GM12878 (cell line): Measurements from ENCODE around the gene ATP5ME. TPM values are rescaled to one million over a fixed set of nuclear protein-coding genes. Genes with fewer than 3 reads are reported as not detected.

ENCODE experiments used
- ATAC-seq: fragments of 200-7000 bp; cut with Tn5 transposase; 3 replicates; pipeline ENCODE4 v1.9.1; 2020; ENCODE audit warnings: mild to moderate bottlenecking, moderate library complexity
- BruUV-seq: library from RNA; stranded (reverse); fragments of 400-500 nt; replicated peaks from 2 replicates; lab custom pipeline; 2021; lab: Mats Ljungman, UMichigan
- CTCF ChIA-PET: fragments of 300-600 bp; sonication (Branson Sonifier 250); formaldehyde crosslinking; extraction: SDS; loops from one replicate; lab custom pipeline; 2021; ENCODE audit warnings: inconsistent platforms; lab: Yijun Ruan, JAX
- POLR2A ChIA-PET: fragments of 350-600 bp; formaldehyde crosslinking; extraction: SDS; loops from one replicate; lab custom pipeline; 2021; ENCODE audit warnings: inconsistent platforms; lab: Charles Lee
- RAD21 ChIA-PET: fragments of 300-600 bp; sonication (Branson Sonifier 250); formaldehyde crosslinking; loops from one replicate; lab custom pipeline; 2023; ENCODE audit warnings: antibody characterized with exemption; ENCODE audit not compliant: unreplicated experiment; lab: Charles Lee
- SMC1A ChIA-PET: fragments of 300-600 bp; sonication (Branson Sonifier 250); formaldehyde crosslinking; loops from one replicate; lab custom pipeline; 2023; ENCODE audit not compliant: unreplicated experiment, uncharacterized antibody; lab: Charles Lee
- DNase-seq: peaks from one replicate; pipeline ENCODE4 v3.0.0-alpha.2; 2011; ENCODE audit warnings: low read depth, low spot score
- FAIRE-seq: peaks from 3 replicates; lab custom pipeline; 2011; peaks lifted over from hg19 to GRCh38; lab: Jason Lieb, UNC
- H2AFZ ChIP-seq: 2 replicates; pipeline ENCODE4 v1.6.0; 2011; ENCODE audit warnings: low read depth, low read length, control low read depth; ENCODE audit not compliant: control insufficient read depth
- H3K27ac ChIP-seq: 2 replicates; pipeline ENCODE4 v1.5.1; 2011; ENCODE audit warnings: control low read depth; ENCODE audit not compliant: control insufficient read depth, insufficient read depth
- H3K27me3 ChIP-seq, 2 experiments: replicated peaks in 1 of 2; 2 replicates each; pipeline versions ENCODE4 v1.6.0 to v1.6.1; 2011; ENCODE audit warnings: low read length in 1 of 2; ENCODE audit not compliant: control insufficient read depth in 2 of 2, insufficient read depth in 2 of 2
- H3K36me3 ChIP-seq, 2 experiments: 2 replicates each; pipeline ENCODE4 v1.5.1; 2011; ENCODE audit warnings: low read length in 1 of 2; ENCODE audit not compliant: control insufficient read depth in 2 of 2, insufficient read depth in 2 of 2
- H3K4me1 ChIP-seq: 2 replicates; pipeline ENCODE4 v1.6.1; 2011; ENCODE audit warnings: mild to moderate bottlenecking, low read length, moderate library complexity, mixed read lengths; ENCODE audit not compliant: control insufficient read depth, insufficient read depth
- H3K4me2 ChIP-seq: 2 replicates; pipeline ENCODE4 v1.6.0; 2011; ENCODE audit warnings: control low read depth; ENCODE audit not compliant: control insufficient read depth, insufficient read depth
- H3K4me3 ChIP-seq: fragments of 200-600 bp; sonication (generic); 2 replicates; pipeline ENCODE4 v1.5.1; 2016
- H3K79me2 ChIP-seq: 2 replicates; pipeline ENCODE4 v1.6.0; 2011; ENCODE audit warnings: low read length; ENCODE audit not compliant: control insufficient read depth, insufficient read depth
- H3K9ac ChIP-seq: 2 replicates; pipeline ENCODE4 v1.8.0; 2011; ENCODE audit warnings: low read length, control low read depth, mixed read lengths; ENCODE audit not compliant: control insufficient read depth, insufficient read depth
- H3K9me3 ChIP-seq: replicated peaks from 3 replicates; pipeline ENCODE4 v1.5.1; 2011; ENCODE audit warnings: mild to moderate bottlenecking, low read length; ENCODE audit not compliant: control insufficient read depth, insufficient read depth
- H4K20me1 ChIP-seq: 2 replicates; pipeline ENCODE4 v1.6.0; 2011; ENCODE audit not compliant: control insufficient read depth, insufficient read depth
- HCFC1 ChIP-seq: fragments of 150-350 bp; IDR thresholded peaks from 2 replicates; pipeline ENCODE4 v1.6.1; 2014; ENCODE audit warnings: low read length
- MTA2 ChIP-seq: fragments of 450-650 bp; IDR thresholded peaks from 2 replicates; pipeline ENCODE4 v1.6.1; 2016; ENCODE audit warnings: low read depth, mild to moderate bottlenecking, moderate library complexity
- NFIC ChIP-seq: IDR thresholded peaks from 2 replicates; pipeline ENCODE4 v1.6.1; 2012; ENCODE audit warnings: low read depth, mild to moderate bottlenecking, inconsistent platforms, low read length, moderate library complexity
- RBBP5 ChIP-seq: fragments of 200-600 bp; sonication (generic); conservative IDR thresholded peaks from 2 replicates; pipeline ENCODE4 v1.6.1; 2016
- RCOR1 ChIP-seq: conservative IDR thresholded peaks from 2 replicates; pipeline ENCODE4 v1.6.1; 2012; ENCODE audit warnings: low read depth, low read length, improper control_type of control experiment
- RELA ChIP-seq: fragments of 450-650 bp; IDR thresholded peaks from 2 replicates; pipeline ENCODE4 v1.8.0; 2014; ENCODE audit warnings: borderline replicate concordance; ENCODE audit not compliant: partially characterized antibody
- SMARCA5 ChIP-seq: fragments of 450-650 bp; IDR thresholded peaks from 2 replicates; pipeline ENCODE4 v1.6.1; 2017; ENCODE audit warnings: mild to moderate bottlenecking
- SP1 ChIP-seq: IDR thresholded peaks from one replicate; pipeline ENCODE4 v1.6.1; 2011; ENCODE audit warnings: low read depth, low read length
- SRF ChIP-seq, 2 experiments: IDR thresholded peaks; 2 replicates each; pipeline ENCODE4 v1.6.1; 2011; ENCODE audit warnings: low read depth in 2 of 2, low read length in 2 of 2, mild to moderate bottlenecking in 1 of 2, moderate library complexity in 1 of 2
- WGBS: methylation state at CpG from one replicate; pipeline ENCODE4 v1.1.6; 2016; ENCODE audit warnings: low lambda C conversion rate; ENCODE audit not compliant: insufficient replicate concordance, insufficient coverage; ENCODE audit errors: missing lambda C conversion rate; 5-methylcytosine and 5-hydroxymethylcytosine counted together
- in situ Hi-C: fragments of 300-500 bp; cut with MboI; formaldehyde crosslinking; loops from 9 replicates; pipeline ENCODE4 v1.14.3; 2018; ENCODE audit warnings: mixed read lengths
- intact Hi-C: fragments of 100-400 bp; cut with micrococcal nuclease; formaldehyde crosslinking; loops from one replicate; pipeline ENCODE4 v1.14.2; 2022; ENCODE audit not compliant: unreplicated experiment
- polyA plus RNA-seq, 11 experiments: library from polyadenylated mRNA; depleted of rRNA in 4 of 11; unstranded in 6 of 11; stranded (reverse) in 5 of 11; fragments of >200 nt; fragmentation: Nextera tagmentation in 4 of 11; fragmentation: Illumina TruSeq in 1 of 11; extraction: Ambion mirVana in 4 of 11; extraction: Trizol in 1 of 11; gene quantifications; 1 replicate in 1 of 11; 2 replicates in 10 of 11; pipeline versions ENCODE4 v1.2.1 to v1.2.3, GENCODE V29; 2011 to 2016; ENCODE audit warnings: inconsistent platforms in 2 of 11, missing spikeins in 2 of 11, low read depth in 1 of 11
- total RNA-seq, 4 experiments: library from RNA; depleted of rRNA in 3 of 4; stranded (reverse); fragments of >200 nt in 3 of 4; fragmentation: Illumina TruSeq in 1 of 4; extraction: Trizol in 1 of 4; gene quantifications; 2 replicates each; pipeline versions ENCODE4 v1.2.1 to v1.2.3, GENCODE V29; 2013 to 2021
- TF ChIP-seq, protein P1 (sequence below): IDR thresholded peaks from 2 replicates; pipeline ENCODE4 v1.6.1; 2012; ENCODE audit warnings: low read length, inconsistent platforms
- TF ChIP-seq, protein P2 (sequence below): fragments of 450-650 bp; conservative IDR thresholded peaks from 2 replicates; pipeline ENCODE4 v1.6.1; 2017; ENCODE audit warnings: mild to moderate bottlenecking, moderate library complexity
- TF ChIP-seq, protein P3 (sequence below): fragments of 450-650 bp; formaldehyde crosslinking; IDR thresholded peaks from 2 replicates; pipeline ENCODE4 v1.4.0; 2020; ENCODE audit warnings: mild to moderate bottlenecking, moderate library complexity

The ATP5ME gene
- total and polyA plus RNA-seq, 10 of the 15 experiments (the other 5 are each of a cell fraction or from before 2014, with no cell fraction given): 279 to 2,374 (median 509) TPM

DNA sequence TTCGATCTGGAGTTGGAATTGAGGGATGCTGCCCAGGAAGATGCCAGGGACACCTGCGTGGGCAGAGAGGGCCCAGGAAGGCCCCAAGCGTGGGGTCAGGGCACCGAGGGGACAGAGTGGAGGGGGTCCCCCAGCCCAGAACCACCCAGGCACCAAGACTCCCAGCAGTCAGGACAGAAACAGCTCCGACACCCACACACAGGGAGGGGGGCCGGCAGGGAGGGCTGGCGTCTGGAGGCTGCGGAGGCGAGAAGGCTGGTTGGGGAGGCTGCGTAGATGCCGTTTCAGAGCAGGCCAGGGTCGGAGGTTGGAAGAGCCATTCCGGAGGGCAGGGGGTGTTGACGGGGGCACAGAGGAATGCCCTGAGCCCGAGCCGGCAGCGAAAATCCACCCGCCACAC is 23.6 kb downstream of the ATP5ME start:
- H3K4me2 ChIP-seq: no peak overlapping the region
- SMC1A ChIA-PET: no interaction called here
- DNase-seq (no peak), ATAC-seq (no peak), FAIRE-seq (no peak)
- in situ Hi-C loops: no loop called here
- H3K27ac ChIP-seq: no peak overlapping the region
- no peak overlapping the region for H2AFZ ChIP-seq
- H3K4me3 ChIP-seq: no peak overlapping the region
- CTCF ChIA-PET: no interaction called here
- H3K9ac ChIP-seq: no peak overlapping the region
- RAD21 ChIA-PET: no interaction called here
- H3K9me3 ChIP-seq: no peaks in the 10 kb centered on the region; the same call in 2 of the 3 replicates
- no TSS peak for BruUV-seq
- no peaks in the 10 kb centered on the region for H4K20me1 ChIP-seq
- TF ChIP-seq RBBP5: no peak
- TF ChIP-seq RELA: no peak
- no peak for TF ChIP-seq MTA2
- TF ChIP-seq, protein P1, sequence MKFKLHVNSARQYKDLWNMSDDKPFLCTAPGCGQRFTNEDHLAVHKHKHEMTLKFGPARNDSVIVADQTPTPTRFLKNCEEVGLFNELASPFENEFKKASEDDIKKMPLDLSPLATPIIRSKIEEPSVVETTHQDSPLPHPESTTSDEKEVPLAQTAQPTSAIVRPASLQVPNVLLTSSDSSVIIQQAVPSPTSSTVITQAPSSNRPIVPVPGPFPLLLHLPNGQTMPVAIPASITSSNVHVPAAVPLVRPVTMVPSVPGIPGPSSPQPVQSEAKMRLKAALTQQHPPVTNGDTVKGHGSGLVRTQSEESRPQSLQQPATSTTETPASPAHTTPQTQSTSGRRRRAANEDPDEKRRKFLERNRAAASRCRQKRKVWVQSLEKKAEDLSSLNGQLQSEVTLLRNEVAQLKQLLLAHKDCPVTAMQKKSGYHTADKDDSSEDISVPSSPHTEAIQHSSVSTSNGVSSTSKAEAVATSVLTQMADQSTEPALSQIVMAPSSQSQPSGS: no peak
- no peak for TF ChIP-seq NFIC
- TF ChIP-seq, protein P2, sequence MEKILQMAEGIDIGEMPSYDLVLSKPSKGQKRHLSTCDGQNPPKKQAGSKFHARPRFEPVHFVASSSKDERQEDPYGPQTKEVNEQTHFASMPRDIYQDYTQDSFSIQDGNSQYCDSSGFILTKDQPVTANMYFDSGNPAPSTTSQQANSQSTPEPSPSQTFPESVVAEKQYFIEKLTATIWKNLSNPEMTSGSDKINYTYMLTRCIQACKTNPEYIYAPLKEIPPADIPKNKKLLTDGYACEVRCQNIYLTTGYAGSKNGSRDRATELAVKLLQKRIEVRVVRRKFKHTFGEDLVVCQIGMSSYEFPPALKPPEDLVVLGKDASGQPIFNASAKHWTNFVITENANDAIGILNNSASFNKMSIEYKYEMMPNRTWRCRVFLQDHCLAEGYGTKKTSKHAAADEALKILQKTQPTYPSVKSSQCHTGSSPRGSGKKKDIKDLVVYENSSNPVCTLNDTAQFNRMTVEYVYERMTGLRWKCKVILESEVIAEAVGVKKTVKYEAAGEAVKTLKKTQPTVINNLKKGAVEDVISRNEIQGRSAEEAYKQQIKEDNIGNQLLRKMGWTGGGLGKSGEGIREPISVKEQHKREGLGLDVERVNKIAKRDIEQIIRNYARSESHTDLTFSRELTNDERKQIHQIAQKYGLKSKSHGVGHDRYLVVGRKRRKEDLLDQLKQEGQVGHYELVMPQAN: no peak
- TF ChIP-seq RCOR1: no peak
- TF ChIP-seq, protein P3, sequence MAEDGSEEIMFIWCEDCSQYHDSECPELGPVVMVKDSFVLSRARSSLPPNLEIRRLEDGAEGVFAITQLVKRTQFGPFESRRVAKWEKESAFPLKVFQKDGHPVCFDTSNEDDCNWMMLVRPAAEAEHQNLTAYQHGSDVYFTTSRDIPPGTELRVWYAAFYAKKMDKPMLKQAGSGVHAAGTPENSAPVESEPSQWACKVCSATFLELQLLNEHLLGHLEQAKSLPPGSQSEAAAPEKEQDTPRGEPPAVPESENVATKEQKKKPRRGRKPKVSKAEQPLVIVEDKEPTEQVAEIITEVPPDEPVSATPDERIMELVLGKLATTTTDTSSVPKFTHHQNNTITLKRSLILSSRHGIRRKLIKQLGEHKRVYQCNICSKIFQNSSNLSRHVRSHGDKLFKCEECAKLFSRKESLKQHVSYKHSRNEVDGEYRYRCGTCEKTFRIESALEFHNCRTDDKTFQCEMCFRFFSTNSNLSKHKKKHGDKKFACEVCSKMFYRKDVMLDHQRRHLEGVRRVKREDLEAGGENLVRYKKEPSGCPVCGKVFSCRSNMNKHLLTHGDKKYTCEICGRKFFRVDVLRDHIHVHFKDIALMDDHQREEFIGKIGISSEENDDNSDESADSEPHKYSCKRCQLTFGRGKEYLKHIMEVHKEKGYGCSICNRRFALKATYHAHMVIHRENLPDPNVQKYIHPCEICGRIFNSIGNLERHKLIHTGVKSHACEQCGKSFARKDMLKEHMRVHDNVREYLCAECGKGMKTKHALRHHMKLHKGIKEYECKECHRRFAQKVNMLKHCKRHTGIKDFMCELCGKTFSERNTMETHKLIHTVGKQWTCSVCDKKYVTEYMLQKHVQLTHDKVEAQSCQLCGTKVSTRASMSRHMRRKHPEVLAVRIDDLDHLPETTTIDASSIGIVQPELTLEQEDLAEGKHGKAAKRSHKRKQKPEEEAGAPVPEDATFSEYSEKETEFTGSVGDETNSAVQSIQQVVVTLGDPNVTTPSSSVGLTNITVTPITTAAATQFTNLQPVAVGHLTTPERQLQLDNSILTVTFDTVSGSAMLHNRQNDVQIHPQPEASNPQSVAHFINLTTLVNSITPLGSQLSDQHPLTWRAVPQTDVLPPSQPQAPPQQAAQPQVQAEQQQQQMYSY (CRISPR knock-in tag): no peak
- no peak for TF ChIP-seq SRF (IDR thresholded peaks at IDR 0.05; ENCODE audit: low read depth in 2 of 2, low read length in 2 of 2)
- TF ChIP-seq HCFC1: no peak
- no peak for TF ChIP-seq SMARCA5
- no peak for TF ChIP-seq SP1
- POLR2A ChIA-PET: no interaction called here
- 60% methylated on average over 18 of the region's 18 CpGs for WGBS
- H3K4me1 ChIP-seq: no peaks in the 10 kb centered on the region
- no peaks in the 10 kb centered on the region for H3K36me3 ChIP-seq
- no peaks in the 10 kb centered on the region for H3K79me2 ChIP-seq
- H3K27me3 ChIP-seq: no peaks in the 10 kb centered on the region
- intact Hi-C loops: no loop called here
